ENCODE results near the gene TPM4. TPM values are rescaled to one million over a fixed set of nuclear protein-coding genes. Genes with fewer than 3 reads are reported as not detected.

Gene TPM4
- total RNA-seq, 1 donor = 1,233 TPM

DNA sequence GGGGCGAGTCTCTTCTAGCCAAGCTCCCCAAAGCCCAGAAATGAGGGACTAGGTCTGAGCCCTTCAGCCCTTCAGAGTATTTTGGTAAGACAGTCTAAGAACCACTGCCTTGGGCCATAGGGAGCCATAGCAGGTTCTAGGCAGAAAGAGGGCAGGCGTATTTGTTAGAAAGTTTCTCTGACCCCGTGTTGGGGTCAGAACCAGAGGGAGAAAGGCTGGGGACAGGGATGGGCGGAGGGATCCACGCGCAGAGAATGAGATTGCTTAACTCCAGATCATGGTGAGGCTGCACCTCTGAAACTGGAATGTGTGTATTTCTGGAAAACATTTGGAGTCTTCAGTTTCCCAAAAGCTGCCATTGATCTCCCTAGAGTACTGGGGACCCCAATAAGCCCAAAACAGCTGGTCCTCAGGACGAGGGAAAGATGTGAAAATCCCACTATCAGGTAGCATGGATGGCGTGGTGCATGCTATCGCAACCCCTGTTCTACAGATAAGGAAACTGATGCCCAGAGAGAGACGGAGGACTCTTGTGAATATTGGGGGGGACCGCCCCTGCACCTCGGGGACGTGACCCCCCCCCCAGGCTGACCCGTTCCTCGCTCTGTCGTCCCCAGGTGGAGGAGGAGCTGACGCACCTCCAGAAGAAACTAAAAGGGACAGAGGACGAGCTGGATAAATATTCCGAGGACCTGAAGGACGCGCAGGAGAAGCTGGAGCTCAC is 703 bp upstream of the TPM4 start:
- H3K36me3 ChIP-seq (ENCODE audit: insufficient read depth, low read length) = peaks cover 25% of the 10 kb centered on the region
- DNase-seq (ENCODE audit: insufficient read length, low spot score, missing footprints) = no peak
- H3K4me3 ChIP-seq (ENCODE audit: insufficient read depth, low read length) = peak overlapping the region; percentile 86
- H3K27me3 ChIP-seq (ENCODE audit: insufficient read depth, low read length) = no peaks in the 10 kb centered on the region
- H3K4me2 ChIP-seq (ENCODE audit: insufficient read depth, low read length) = peak overlapping the region; percentile 85
- peak overlapping the region; percentile 93 for H3K27ac ChIP-seq (ENCODE audit: low read depth, low read length)
- H3K9me3 ChIP-seq (ENCODE audit: low read depth, low read length) = no peaks in the 10 kb centered on the region
- peak overlapping the region; percentile 23 for H2AFZ ChIP-seq (ENCODE audit: low read length)
- TF ChIP-seq, protein P1, sequence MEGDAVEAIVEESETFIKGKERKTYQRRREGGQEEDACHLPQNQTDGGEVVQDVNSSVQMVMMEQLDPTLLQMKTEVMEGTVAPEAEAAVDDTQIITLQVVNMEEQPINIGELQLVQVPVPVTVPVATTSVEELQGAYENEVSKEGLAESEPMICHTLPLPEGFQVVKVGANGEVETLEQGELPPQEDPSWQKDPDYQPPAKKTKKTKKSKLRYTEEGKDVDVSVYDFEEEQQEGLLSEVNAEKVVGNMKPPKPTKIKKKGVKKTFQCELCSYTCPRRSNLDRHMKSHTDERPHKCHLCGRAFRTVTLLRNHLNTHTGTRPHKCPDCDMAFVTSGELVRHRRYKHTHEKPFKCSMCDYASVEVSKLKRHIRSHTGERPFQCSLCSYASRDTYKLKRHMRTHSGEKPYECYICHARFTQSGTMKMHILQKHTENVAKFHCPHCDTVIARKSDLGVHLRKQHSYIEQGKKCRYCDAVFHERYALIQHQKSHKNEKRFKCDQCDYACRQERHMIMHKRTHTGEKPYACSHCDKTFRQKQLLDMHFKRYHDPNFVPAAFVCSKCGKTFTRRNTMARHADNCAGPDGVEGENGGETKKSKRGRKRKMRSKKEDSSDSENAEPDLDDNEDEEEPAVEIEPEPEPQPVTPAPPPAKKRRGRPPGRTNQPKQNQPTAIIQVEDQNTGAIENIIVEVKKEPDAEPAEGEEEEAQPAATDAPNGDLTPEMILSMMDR (IDR thresholded peaks at IDR 0.05; ENCODE audit: extremely low read depth, low read depth, low read length) = no peak
- peaks cover 78% of the 10 kb centered on the region for H3K79me2 ChIP-seq (ENCODE audit: insufficient read depth, low read length)
- H3K4me1 ChIP-seq (ENCODE audit: insufficient read depth, low read length) = peaks cover 25% of the 10 kb centered on the region
- peaks cover 16% of the 10 kb centered on the region for H4K20me1 ChIP-seq (ENCODE audit: insufficient read depth, low read length)

GRCh38 chr19:16076958-16077611 is 790 bp downstream of the TPM4 start:
- Histone ChIP-seq H3K79me2 (ENCODE audit: insufficient read depth, low read length) (peaks cover 82% of the 10 kb centered on the region), H3K36me3 (ENCODE audit: insufficient read depth, low read length) (peaks cover 37% of the 10 kb centered on the region), H3K4me3 (ENCODE audit: insufficient read depth, low read length) (peak overlapping the region; percentile 86), H3K4me2 (ENCODE audit: insufficient read depth, low read length) (peak overlapping the region; percentile 100), H3K4me1 (ENCODE audit: insufficient read depth, low read length) (peaks cover 36% of the 10 kb centered on the region), H2AFZ (ENCODE audit: low read length) (no peak overlapping the region), H3K9me3 (ENCODE audit: low read depth, low read length) (no peaks in the 10 kb centered on the region), H4K20me1 (ENCODE audit: insufficient read depth, low read length) (peaks cover 31% of the 10 kb centered on the region), H3K27ac (ENCODE audit: low read depth, low read length) (peak overlapping the region; percentile 99), H3K27me3 (ENCODE audit: insufficient read depth, low read length) (no peaks in the 10 kb centered on the region)
- DNase-seq (ENCODE audit: insufficient read length, low spot score, missing footprints) = no peak
- TF ChIP-seq, protein P1 (IDR thresholded peaks at IDR 0.05; ENCODE audit: extremely low read depth, low read depth, low read length) = no peak

- TF ChIP-seq, protein P1 (IDR thresholded peaks at IDR 0.05; ENCODE audit: extremely low read depth, low read depth, low read length) = no peak
- Histone ChIP-seq H3K4me3 (ENCODE audit: insufficient read depth, low read length) (peak overlapping the region; percentile 86), H3K4me1 (ENCODE audit: insufficient read depth, low read length) (peaks cover 37% of the 10 kb centered on the region), H4K20me1 (ENCODE audit: insufficient read depth, low read length) (peaks cover 41% of the 10 kb centered on the region), H3K36me3 (ENCODE audit: insufficient read depth, low read length) (peaks cover 48% of the 10 kb centered on the region), H3K4me2 (ENCODE audit: insufficient read depth, low read length) (peak overlapping the region; percentile 100), H3K27ac (ENCODE audit: low read depth, low read length) (peak overlapping the region; percentile 99), H3K79me2 (ENCODE audit: insufficient read depth, low read length) (peaks cover 87% of the 10 kb centered on the region), H2AFZ (ENCODE audit: low read length) (no peak overlapping the region), H3K9me3 (ENCODE audit: low read depth, low read length) (no peaks in the 10 kb centered on the region), H3K27me3 (ENCODE audit: insufficient read depth, low read length) (no peaks in the 10 kb centered on the region)
- DNase-seq (ENCODE audit: insufficient read length, low spot score, missing footprints) = peak; percentile 92
Measured at GRCh38 chr19:16077984-16078758, 1.9 kb downstream of the TPM4 start.
